Liver (tissue), 9 donors: ENCODE data around the gene COA8. TPM values are rescaled to one million over a fixed set of nuclear protein-coding genes. Genes with fewer than 3 reads are reported as not detected.

Experiments
- DNase-seq: peaks from one replicate; pipeline ENCODE4 v3.0.0-alpha.2; 2017; ENCODE audit warnings: low spot score
- H3K27ac ChIP-seq, 2 donors: one replicate each; pipeline ENCODE4 v1.7.0; 2013; ENCODE audit warnings: inconsistent platforms in 2 of 2, low read length in 2 of 2, control low read depth in 1 of 2, low read depth in 1 of 2, mild to moderate bottlenecking in 1 of 2
- H3K27me3 ChIP-seq, 4 donors: one replicate each; pipeline versions ENCODE4 v1.6.1 to v1.7.0; 2013; ENCODE audit warnings: low read length in 3 of 4, inconsistent platforms in 1 of 4, mild to moderate bottlenecking in 1 of 4, moderate library complexity in 1 of 4; ENCODE audit not compliant: control insufficient read depth in 4 of 4, insufficient read depth in 4 of 4
- H3K36me3 ChIP-seq, 4 donors: one replicate each; pipeline versions ENCODE4 v1.6.1 to v1.7.0; 2013; ENCODE audit warnings: low read length in 3 of 4, mild to moderate bottlenecking in 3 of 4, low read depth in 1 of 4, moderate library complexity in 1 of 4; ENCODE audit not compliant: control insufficient read depth in 4 of 4, insufficient read depth in 3 of 4
- H3K4me1 ChIP-seq, 4 donors: one replicate each; pipeline versions ENCODE4 v1.6.1 to v1.7.0; 2013; ENCODE audit warnings: low read length in 3 of 4, mild to moderate bottlenecking in 3 of 4, moderate library complexity in 1 of 4; ENCODE audit not compliant: control insufficient read depth in 4 of 4, insufficient read depth in 4 of 4
- H3K4me3 ChIP-seq, 3 donors: one replicate each; pipeline versions ENCODE4 v1.6.1 to v1.7.0; 2013; ENCODE audit warnings: low read length in 3 of 3, control low read depth in 1 of 3, low read depth in 1 of 3, mild to moderate bottlenecking in 1 of 3
- H3K9ac ChIP-seq, 2 donors: one replicate each; pipeline ENCODE4 v1.7.0; 2013; ENCODE audit warnings: low read length in 2 of 2, mild to moderate bottlenecking in 2 of 2, moderate library complexity in 2 of 2, control low read depth in 1 of 2, low read depth in 1 of 2
- H3K9me3 ChIP-seq, 4 donors: one replicate each; pipeline versions ENCODE4 v1.6.1 to v1.7.0; 2013; ENCODE audit warnings: low read length in 3 of 4; ENCODE audit not compliant: control insufficient read depth in 4 of 4
- FOXA1 ChIP-seq: IDR thresholded peaks from 2 replicates; pipeline ENCODE4 v1.6.1; 2016; ENCODE audit warnings: antibody characterized with exemption
- FOXA2 ChIP-seq: IDR thresholded peaks from 2 replicates; pipeline ENCODE4 v1.6.1; 2016; ENCODE audit warnings: antibody characterized with exemption
- GABPA ChIP-seq, 2 donors: IDR thresholded peaks in 1 of 2; conservative IDR thresholded peaks in 1 of 2; 2 replicates each; pipeline ENCODE4 v1.6.1; 2016; ENCODE audit warnings: antibody characterized with exemption in 2 of 2, mild to moderate bottlenecking in 1 of 2, moderate library complexity in 1 of 2
- HNF4A ChIP-seq, 2 donors: conservative IDR thresholded peaks; 2 replicates each; pipeline ENCODE4 v1.6.1; 2016; ENCODE audit warnings: antibody characterized with exemption in 2 of 2, mild to moderate bottlenecking in 2 of 2
- HNF4G ChIP-seq: IDR thresholded peaks from 2 replicates; pipeline ENCODE4 v1.6.1; 2016; ENCODE audit warnings: antibody characterized with exemption
- JUND ChIP-seq, 2 donors: IDR thresholded peaks; 2 replicates each; pipeline ENCODE4 v1.6.1; 2016; ENCODE audit warnings: antibody characterized with exemption in 2 of 2
- NR2F2 ChIP-seq: IDR thresholded peaks from 2 replicates; pipeline ENCODE4 v1.6.1; 2016; ENCODE audit warnings: antibody characterized with exemption
- RAD21 ChIP-seq, 2 donors: IDR thresholded peaks; 2 replicates each; pipeline ENCODE4 v1.6.1; 2016; ENCODE audit warnings: antibody characterized with exemption in 2 of 2, mild to moderate bottlenecking in 2 of 2
- RXRA ChIP-seq, 2 donors: IDR thresholded peaks; 2 replicates each; pipeline ENCODE4 v1.6.1; 2017 to 2018; ENCODE audit warnings: antibody characterized with exemption in 2 of 2, mild to moderate bottlenecking in 1 of 2
- SP1 ChIP-seq: IDR thresholded peaks from 2 replicates; pipeline ENCODE4 v1.6.1; 2018; ENCODE audit warnings: antibody characterized with exemption, mild to moderate bottlenecking
- TAF1 ChIP-seq: conservative IDR thresholded peaks from 2 replicates; pipeline ENCODE4 v1.6.1; 2016; ENCODE audit warnings: antibody characterized with exemption, mild to moderate bottlenecking
- WGBS: extraction: QIAGEN DNeasy Blood & Tissue Kit; methylation state at CpG from one replicate; pipeline ENCODE4 v1.1.7; 2013; 5-methylcytosine and 5-hydroxymethylcytosine counted together
- polyA plus RNA-seq, 2 donors: library from polyadenylated mRNA; stranded (reverse) in 1 of 2; unstranded in 1 of 2; fragments of 200-250 nt in 1 of 2; fragments of >200 nt in 1 of 2; fragmentation: Nextera tagmentation in 1 of 2; extraction: Ambion mirVana in 1 of 2; gene quantifications; one replicate each; pipeline versions ENCODE4 v1.2.1 to v1.2.3, GENCODE V29; 2013 to 2015
- total RNA-seq, 2 donors: library from RNA; depleted of rRNA; stranded (reverse); fragments of >200 nt; gene quantifications; one replicate each; pipeline ENCODE4 v1.2.3, GENCODE V29; 2014
- TF ChIP-seq, protein P1 (sequence below): IDR thresholded peaks from 2 replicates; pipeline ENCODE4 v1.6.1; 2016; ENCODE audit warnings: antibody characterized with exemption
- TF ChIP-seq, protein P2 (sequence below): IDR thresholded peaks from 2 replicates; pipeline ENCODE4 v1.6.1; 2016; ENCODE audit warnings: antibody characterized with exemption
- TF ChIP-seq, protein P3 (sequence below): IDR thresholded peaks from 2 replicates; pipeline ENCODE4 v1.6.1; 2016; ENCODE audit warnings: antibody characterized with exemption
- TF ChIP-seq, protein P4 (sequence below): IDR thresholded peaks from 2 replicates; pipeline ENCODE4 v1.6.1; 2016; ENCODE audit warnings: antibody characterized with exemption, mild to moderate bottlenecking
- TF ChIP-seq, protein P5 (sequence below): fragments of 150-350 bp; IDR thresholded peaks from 2 replicates; pipeline ENCODE4 v1.5.1; 2017; ENCODE audit warnings: improper control_type of control experiment, low read depth, low read length; ENCODE audit not compliant: missing input control
- donor health status: healthy.
- donor health status: healthy.
- donor health status: healthy.
- donor health status: healthy.
- donor health status: healthy.

The COA8 gene
- total and polyA plus RNA-seq, 4 donors = 8.3 to 35.5 (median 17.0) TPM

DNA sequence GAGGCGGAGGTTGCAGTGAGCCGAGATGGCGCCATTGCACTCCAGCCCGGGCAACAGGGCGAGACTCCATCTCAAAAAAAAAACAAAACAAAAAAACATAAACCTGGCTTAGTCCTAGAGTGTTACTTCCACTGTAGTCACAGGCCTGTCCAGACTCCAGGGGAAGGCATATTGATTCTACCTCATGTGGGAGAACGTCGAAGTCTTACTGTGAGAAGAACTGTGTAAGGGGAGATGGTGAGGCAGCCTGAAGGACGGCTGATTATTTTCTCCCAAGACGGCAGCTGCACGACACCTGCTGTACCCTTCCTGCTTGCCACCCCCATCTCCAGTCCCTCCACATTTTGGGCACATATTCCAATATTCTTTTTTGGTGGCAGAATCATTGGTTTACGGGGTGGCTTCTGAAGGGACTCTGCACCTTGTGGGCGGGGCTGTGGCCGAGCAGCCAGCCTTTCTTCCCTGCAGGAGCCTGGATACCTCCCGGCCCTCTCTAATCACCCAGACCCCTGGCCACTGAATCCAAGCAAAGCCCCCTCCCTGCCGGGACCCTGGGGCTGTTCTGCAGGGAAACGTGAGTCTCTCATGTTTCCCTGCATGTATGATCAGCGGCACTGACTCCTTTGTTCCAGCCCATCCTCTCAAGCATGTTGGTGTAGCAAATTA lies 54.0 kb downstream of the COA8 start:
- no peak for DNase-seq
- TF ChIP-seq, protein P1, sequence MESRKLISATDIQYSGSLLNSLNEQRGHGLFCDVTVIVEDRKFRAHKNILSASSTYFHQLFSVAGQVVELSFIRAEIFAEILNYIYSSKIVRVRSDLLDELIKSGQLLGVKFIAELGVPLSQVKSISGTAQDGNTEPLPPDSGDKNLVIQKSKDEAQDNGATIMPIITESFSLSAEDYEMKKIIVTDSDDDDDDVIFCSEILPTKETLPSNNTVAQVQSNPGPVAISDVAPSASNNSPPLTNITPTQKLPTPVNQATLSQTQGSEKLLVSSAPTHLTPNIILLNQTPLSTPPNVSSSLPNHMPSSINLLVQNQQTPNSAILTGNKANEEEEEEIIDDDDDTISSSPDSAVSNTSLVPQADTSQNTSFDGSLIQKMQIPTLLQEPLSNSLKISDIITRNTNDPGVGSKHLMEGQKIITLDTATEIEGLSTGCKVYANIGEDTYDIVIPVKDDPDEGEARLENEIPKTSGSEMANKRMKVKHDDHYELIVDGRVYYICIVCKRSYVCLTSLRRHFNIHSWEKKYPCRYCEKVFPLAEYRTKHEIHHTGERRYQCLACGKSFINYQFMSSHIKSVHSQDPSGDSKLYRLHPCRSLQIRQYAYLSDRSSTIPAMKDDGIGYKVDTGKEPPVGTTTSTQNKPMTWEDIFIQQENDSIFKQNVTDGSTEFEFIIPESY = no peak
- TF ChIP-seq, protein P2, sequence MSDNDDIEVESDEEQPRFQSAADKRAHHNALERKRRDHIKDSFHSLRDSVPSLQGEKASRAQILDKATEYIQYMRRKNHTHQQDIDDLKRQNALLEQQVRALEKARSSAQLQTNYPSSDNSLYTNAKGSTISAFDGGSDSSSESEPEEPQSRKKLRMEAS = no peak
- TF ChIP-seq, protein P3, sequence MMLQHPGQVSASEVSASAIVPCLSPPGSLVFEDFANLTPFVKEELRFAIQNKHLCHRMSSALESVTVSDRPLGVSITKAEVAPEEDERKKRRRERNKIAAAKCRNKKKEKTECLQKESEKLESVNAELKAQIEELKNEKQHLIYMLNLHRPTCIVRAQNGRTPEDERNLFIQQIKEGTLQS = no peak
- TF ChIP-seq FOXA1 = no peak
- TF ChIP-seq, protein P4, sequence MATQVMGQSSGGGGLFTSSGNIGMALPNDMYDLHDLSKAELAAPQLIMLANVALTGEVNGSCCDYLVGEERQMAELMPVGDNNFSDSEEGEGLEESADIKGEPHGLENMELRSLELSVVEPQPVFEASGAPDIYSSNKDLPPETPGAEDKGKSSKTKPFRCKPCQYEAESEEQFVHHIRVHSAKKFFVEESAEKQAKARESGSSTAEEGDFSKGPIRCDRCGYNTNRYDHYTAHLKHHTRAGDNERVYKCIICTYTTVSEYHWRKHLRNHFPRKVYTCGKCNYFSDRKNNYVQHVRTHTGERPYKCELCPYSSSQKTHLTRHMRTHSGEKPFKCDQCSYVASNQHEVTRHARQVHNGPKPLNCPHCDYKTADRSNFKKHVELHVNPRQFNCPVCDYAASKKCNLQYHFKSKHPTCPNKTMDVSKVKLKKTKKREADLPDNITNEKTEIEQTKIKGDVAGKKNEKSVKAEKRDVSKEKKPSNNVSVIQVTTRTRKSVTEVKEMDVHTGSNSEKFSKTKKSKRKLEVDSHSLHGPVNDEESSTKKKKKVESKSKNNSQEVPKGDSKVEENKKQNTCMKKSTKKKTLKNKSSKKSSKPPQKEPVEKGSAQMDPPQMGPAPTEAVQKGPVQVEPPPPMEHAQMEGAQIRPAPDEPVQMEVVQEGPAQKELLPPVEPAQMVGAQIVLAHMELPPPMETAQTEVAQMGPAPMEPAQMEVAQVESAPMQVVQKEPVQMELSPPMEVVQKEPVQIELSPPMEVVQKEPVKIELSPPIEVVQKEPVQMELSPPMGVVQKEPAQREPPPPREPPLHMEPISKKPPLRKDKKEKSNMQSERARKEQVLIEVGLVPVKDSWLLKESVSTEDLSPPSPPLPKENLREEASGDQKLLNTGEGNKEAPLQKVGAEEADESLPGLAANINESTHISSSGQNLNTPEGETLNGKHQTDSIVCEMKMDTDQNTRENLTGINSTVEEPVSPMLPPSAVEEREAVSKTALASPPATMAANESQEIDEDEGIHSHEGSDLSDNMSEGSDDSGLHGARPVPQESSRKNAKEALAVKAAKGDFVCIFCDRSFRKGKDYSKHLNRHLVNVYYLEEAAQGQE = no peak
- no peak for TF ChIP-seq HNF4G
- TF ChIP-seq, protein P5, sequence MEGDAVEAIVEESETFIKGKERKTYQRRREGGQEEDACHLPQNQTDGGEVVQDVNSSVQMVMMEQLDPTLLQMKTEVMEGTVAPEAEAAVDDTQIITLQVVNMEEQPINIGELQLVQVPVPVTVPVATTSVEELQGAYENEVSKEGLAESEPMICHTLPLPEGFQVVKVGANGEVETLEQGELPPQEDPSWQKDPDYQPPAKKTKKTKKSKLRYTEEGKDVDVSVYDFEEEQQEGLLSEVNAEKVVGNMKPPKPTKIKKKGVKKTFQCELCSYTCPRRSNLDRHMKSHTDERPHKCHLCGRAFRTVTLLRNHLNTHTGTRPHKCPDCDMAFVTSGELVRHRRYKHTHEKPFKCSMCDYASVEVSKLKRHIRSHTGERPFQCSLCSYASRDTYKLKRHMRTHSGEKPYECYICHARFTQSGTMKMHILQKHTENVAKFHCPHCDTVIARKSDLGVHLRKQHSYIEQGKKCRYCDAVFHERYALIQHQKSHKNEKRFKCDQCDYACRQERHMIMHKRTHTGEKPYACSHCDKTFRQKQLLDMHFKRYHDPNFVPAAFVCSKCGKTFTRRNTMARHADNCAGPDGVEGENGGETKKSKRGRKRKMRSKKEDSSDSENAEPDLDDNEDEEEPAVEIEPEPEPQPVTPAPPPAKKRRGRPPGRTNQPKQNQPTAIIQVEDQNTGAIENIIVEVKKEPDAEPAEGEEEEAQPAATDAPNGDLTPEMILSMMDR = no peak
- no peak for TF ChIP-seq SP1
- TF ChIP-seq JUND (IDR thresholded peaks at IDR 0.05) = no peak
- no peak for TF ChIP-seq HNF4A (conservative IDR thresholded peaks at IDR 0.05)
- no peak for TF ChIP-seq RXRA (IDR thresholded peaks at IDR 0.05)
- TF ChIP-seq TAF1 = no peak
- TF ChIP-seq GABPA (IDR thresholded peaks at IDR 0.05 in 1 of 2, conservative IDR thresholded peaks at IDR 0.05 in 1 of 2) = no peak
- Histone ChIP-seq H3K4me3 (no peak overlapping the region), H3K27ac (no peak overlapping the region), H3K36me3 (no peaks in the 10 kb centered on the region), H3K9ac (no peak overlapping the region), H3K4me1 (no peaks in the 10 kb centered on the region), H3K9me3 (no peaks in the 10 kb centered on the region), H3K27me3 (no peaks in the 10 kb centered on the region)
- WGBS = 78% methylated on average over 17 of the region's 17 CpGs

DNA sequence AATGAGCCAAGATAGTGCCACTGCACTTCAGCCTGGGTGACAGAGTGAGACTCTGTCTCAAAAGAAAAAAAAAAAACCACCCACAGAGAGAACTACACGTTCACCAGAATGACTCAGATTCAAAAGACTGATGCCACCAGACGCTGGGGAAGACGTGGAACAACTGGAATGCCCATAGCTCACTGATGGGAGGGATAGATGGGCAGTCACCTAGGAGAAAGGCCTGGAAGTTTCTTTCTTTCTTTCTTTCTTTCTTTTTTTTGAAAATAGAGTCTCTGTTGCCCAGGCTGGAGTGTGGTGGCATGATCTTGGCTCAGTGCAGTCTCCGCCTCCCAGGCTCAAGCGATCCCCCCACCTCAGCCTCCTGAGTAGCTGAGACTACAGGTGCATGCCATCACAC lies 56.3 kb downstream of the COA8 start:
- no peaks in the 10 kb centered on the region for H3K27me3 ChIP-seq
- no peak for DNase-seq
- H3K9ac ChIP-seq = no peak overlapping the region
- no peaks in the 10 kb centered on the region for H3K4me1 ChIP-seq
- no peak overlapping the region for H3K27ac ChIP-seq
- H3K9me3 ChIP-seq = no peaks in the 10 kb centered on the region
- no peak overlapping the region for H3K4me3 ChIP-seq
- WGBS = 84% methylated on average over 5 of the region's 5 CpGs
- H3K36me3 ChIP-seq = no peaks in the 10 kb centered on the region
- TF ChIP-seq RXRA (IDR thresholded peaks at IDR 0.05) (no peak), TAF1 (no peak), FOXA2 (no peak), RAD21 (IDR thresholded peaks at IDR 0.05) (no peak), NR2F2 (no peak), GABPA (IDR thresholded peaks at IDR 0.05 in 1 of 2, conservative IDR thresholded peaks at IDR 0.05 in 1 of 2) (no peak), HNF4G (no peak), HNF4A (conservative IDR thresholded peaks at IDR 0.05) (no peak), FOXA1 (no peak)
- TF ChIP-seq, protein P1 = no peak
- TF ChIP-seq, protein P3 = no peak
- TF ChIP-seq, protein P2 = no peak
- TF ChIP-seq, protein P4 = no peak
